Prostate gland (tissue), 2 donors: Measurements from ENCODE around the gene ZC3H10. TPM values are rescaled to one million over a fixed set of nuclear protein-coding genes. Genes with fewer than 3 reads are reported as not detected.
A peak's percentile ranks its signal among the peaks of the same experiment; 100 is the strongest.

Experiments
- DNase-seq: peaks from one replicate; pipeline ENCODE4 v3.0.0-alpha.2; 2019; ENCODE audit warnings: low spot score
- H3K27ac ChIP-seq, 2 donors: fragments of 200-600 bp; sonication (generic); 2 replicates each; pipeline ENCODE4 v1.5.1; 2017 to 2019
- H3K27me3 ChIP-seq: fragments of 200-600 bp; sonication (generic); replicated peaks from 2 replicates; pipeline ENCODE4 v1.5.1; 2019; ENCODE audit not compliant: insufficient read depth
- H3K36me3 ChIP-seq, 2 donors: fragments of 200-600 bp; sonication (generic); 1 replicate in 1 of 2; 2 replicates in 1 of 2; pipeline versions ENCODE4 v1.5.1 to v1.8.1; 2017 to 2019
- H3K4me1 ChIP-seq: fragments of 200-600 bp; sonication (generic); replicated peaks from 2 replicates; pipeline ENCODE4 v1.5.1; 2019
- H3K4me3 ChIP-seq, 2 donors: fragments of 200-600 bp; sonication (generic); 2 replicates each; pipeline ENCODE4 v1.5.1; 2017 to 2019
- H3K9me3 ChIP-seq: fragments of 200-600 bp; sonication (generic); 2 replicates; pipeline ENCODE4 v1.5.1; 2017
- POLR2A ChIP-seq: fragments of 450-650 bp; IDR thresholded peaks from one replicate; pipeline ENCODE4 v1.6.1; 2016; ENCODE audit warnings: antibody characterized with exemption, mild to moderate bottlenecking
- POLR2AphosphoS5 ChIP-seq: sonication (generic); formaldehyde crosslinking; IDR thresholded peaks from one replicate; pipeline ENCODE4 v1.6.1; 2017; ENCODE audit warnings: antibody characterized with exemption
- WGBS: methylation state at CpG from one replicate; pipeline ENCODE4 v1.1.5; 2018; 5-methylcytosine and 5-hydroxymethylcytosine counted together
- intact Hi-C: fragments of 100-400 bp; cut with DNase I; formaldehyde crosslinking; loops from one replicate; pipeline ENCODE4 v1.14.2; 2022
- total RNA-seq, 2 donors: library from RNA; depleted of rRNA; stranded (reverse); fragments of >200 nt; gene quantifications; one replicate each; pipeline ENCODE4 v1.1.0, GENCODE V29; 2016
- TF ChIP-seq, protein P1 (sequence below), 4 experiments: fragments of 200-600 bp in 2 of 4; fragments of 450-650 bp in 2 of 4; sonication (generic) in 2 of 4; IDR thresholded peaks; 1 replicate in 3 of 4; 2 replicates in 1 of 4; pipeline ENCODE4 v1.5.1; 2016 to 2019; ENCODE audit warnings: antibody characterized with exemption in 4 of 4, mild to moderate bottlenecking in 2 of 4, moderate library complexity in 2 of 4

ZC3H10 gene
- total RNA-seq, 2 donors from 2014 or later: 4.6 to 9.1 TPM

DNA sequence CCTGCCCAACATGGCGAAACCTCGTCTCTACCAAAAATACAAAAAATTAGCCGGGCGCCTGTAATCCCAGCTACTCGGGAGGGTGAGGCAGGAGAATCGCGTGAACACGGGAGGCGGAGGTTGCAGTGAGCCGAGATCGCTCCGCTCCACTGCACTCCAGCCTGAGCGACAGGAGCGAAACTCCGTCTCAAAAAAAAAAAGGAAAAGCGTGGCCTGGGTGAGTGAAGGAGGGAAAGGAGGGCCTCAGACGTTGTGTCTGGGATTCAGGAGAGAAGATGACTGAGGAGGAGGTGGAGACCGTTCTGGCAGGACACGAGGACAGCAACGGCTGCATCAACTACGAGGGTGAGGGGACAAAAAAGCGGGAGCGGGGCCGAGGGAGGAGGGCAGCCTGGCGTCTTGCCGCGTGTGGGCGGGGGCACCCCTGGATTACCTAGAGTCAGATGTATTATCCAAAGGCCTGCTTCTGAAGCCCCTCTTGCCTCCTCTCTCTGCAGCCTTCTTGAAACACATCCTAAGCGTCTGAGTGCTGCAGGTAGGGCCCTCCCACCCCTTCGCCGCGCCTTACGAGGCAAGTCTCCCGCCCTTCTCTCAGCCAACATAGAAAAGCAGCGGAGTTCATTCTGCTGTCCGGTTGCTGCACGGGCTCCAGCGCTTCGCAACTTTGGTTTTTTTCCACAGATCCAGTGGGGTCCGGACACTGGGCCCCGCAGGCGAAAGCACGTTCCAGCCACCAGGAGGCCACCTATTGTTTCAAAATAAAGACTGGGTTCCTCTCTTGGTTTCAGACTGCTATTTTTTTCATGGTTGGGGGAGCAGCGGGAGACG lies 39.3 kb downstream of the ZC3H10 start:
- Histone ChIP-seq H3K4me3 (peak overlapping the region; percentile 58 to 71), H3K9me3 (no peaks in the 10 kb centered on the region), H3K4me1 (peaks cover 12% of the 10 kb centered on the region), H3K27me3 (no peaks in the 10 kb centered on the region), H3K27ac (peak overlapping the region; percentile 97 to 98), H3K36me3 (peaks cover 2 to 12% of the 10 kb centered on the region in 2 donors)
- intact Hi-C loops: loop anchor here (2.0 to 5.0 kb wide), 2 partner anchors 31 to 40 kb away; partner anchors contain the start of genes RPL41 and ZC3H10
- peak; percentile 75 for DNase-seq
- TF ChIP-seq POLR2A (peak; percentile 59), POLR2AphosphoS5 (peak; percentile 47)
- TF ChIP-seq, protein P1, sequence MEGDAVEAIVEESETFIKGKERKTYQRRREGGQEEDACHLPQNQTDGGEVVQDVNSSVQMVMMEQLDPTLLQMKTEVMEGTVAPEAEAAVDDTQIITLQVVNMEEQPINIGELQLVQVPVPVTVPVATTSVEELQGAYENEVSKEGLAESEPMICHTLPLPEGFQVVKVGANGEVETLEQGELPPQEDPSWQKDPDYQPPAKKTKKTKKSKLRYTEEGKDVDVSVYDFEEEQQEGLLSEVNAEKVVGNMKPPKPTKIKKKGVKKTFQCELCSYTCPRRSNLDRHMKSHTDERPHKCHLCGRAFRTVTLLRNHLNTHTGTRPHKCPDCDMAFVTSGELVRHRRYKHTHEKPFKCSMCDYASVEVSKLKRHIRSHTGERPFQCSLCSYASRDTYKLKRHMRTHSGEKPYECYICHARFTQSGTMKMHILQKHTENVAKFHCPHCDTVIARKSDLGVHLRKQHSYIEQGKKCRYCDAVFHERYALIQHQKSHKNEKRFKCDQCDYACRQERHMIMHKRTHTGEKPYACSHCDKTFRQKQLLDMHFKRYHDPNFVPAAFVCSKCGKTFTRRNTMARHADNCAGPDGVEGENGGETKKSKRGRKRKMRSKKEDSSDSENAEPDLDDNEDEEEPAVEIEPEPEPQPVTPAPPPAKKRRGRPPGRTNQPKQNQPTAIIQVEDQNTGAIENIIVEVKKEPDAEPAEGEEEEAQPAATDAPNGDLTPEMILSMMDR (IDR thresholded peaks at IDR 0.05): peak; percentile 45 to 79 (median 62)
- WGBS: 3% methylated on average over 45 of the region's 45 CpGs

DNA sequence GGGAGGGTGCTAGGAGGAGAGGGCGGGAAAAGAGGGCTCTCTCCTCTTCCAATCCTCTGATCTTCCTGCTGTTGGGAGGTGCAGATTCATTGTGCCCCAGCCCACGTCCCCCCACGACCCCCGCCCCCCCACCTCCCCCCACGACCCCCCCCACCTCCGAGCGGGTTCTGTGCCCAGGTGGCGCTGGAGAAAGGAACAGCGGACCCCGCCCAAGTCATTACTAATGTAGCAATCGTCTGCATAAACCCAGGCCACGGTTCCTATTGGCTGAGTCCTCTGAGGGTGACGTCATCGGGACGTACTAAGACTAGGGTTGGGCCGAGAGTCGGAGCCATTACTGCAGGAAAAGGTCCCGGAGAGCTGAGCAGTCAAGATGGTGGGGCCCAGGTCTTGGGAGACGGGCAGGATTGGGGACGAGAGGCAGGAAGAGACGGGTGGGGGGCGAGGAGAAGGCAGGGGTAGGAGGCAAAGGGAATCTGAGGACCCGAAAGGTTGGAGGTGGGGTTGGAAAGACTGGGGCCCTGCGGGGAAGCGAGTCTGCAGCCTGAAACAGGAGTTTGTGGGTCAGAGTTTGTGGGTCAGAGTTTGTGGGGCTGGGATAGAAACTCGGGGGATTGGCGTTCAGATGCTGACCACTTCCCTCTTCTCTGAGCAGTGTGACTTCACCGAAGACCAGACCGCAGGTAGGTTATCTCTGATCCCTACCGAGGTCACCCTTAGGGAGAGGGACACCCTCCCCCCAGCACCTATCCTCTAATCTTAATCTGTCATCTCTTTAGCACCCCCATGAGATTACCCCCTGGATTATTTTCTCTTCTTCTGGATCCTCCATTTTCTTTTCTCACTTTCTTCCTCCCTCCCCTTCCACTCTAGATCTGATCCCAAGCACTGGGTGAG lies 40.2 kb downstream of the ZC3H10 start, which contains the start of gene MYL6:
TSS of gene MYL6 (plus strand) at position 331 of the 897 bp plus-strand sequence. CDS start at position 374, 43 bp downstream.
- Histone ChIP-seq H3K4me3 (peak within 1 kb of the TSS; percentile 58 to 71), H3K27me3 (no peaks in the 10 kb centered on the region), H3K4me1 (peaks cover 12% of the 10 kb centered on the region), H3K27ac (peak within 1 kb of the TSS; percentile 97 to 98), H3K9me3 (no peaks in the 10 kb centered on the region), H3K36me3 (peaks cover 5 to 12% of the 10 kb centered on the region in 2 donors)
- WGBS: under 1% methylated on average over 21 of the region's 30 CpGs
- intact Hi-C loops: loop anchor here (2.0 to 5.0 kb wide), 2 partner anchors 31 to 41 kb away; partner anchors contain the start of genes RPL41 and ZC3H10
- DNase-seq: peak; percentile 99
- peak; percentile 100 for TF ChIP-seq POLR2A
- peak; percentile 100 for TF ChIP-seq POLR2AphosphoS5
- TF ChIP-seq, protein P1 (IDR thresholded peaks at IDR 0.05): peak in 1 of 4 experiments; percentile 18

- intact Hi-C loops: loop anchor here (2.0 to 5.0 kb wide), 2 partner anchors 32 to 42 kb away; partner anchors contain the start of genes RPL41 and ZC3H10
- peak overlapping the region; percentile 97 to 98 for H3K27ac ChIP-seq
- H3K9me3 ChIP-seq: no peaks in the 10 kb centered on the region
- H3K36me3 ChIP-seq: peaks cover 5 to 12% of the 10 kb centered on the region in 2 donors
- DNase-seq: peak; percentile 88
- 0% methylated on average over 6 of the region's 6 CpGs for WGBS
- peak overlapping the region; percentile 58 to 71 for H3K4me3 ChIP-seq
- H3K4me1 ChIP-seq: peaks cover 12% of the 10 kb centered on the region
- H3K27me3 ChIP-seq: no peaks in the 10 kb centered on the region
- TF ChIP-seq POLR2AphosphoS5: peak; percentile 94
- TF ChIP-seq, protein P1 (IDR thresholded peaks at IDR 0.05): peak in 1 of 4 experiments; percentile 19
- peak; percentile 78 for TF ChIP-seq POLR2A
Measured at GRCh38 chr12:56158926-56159461, 40.9 kb downstream of the ZC3H10 start.

- no peaks in the 10 kb centered on the region for H3K27me3 ChIP-seq
Measured at GRCh38 chr12:56159482-56160192, 41.6 kb downstream of the ZC3H10 start.

More at GRCh38 chr12:56159482-56160192, 41.6 kb downstream of the ZC3H10 start:
- intact Hi-C loops: loop anchor here (2.0 to 5.0 kb wide), 2 partner anchors 33 to 42 kb away; partner anchors contain the start of genes RPL41 and ZC3H10
- Histone ChIP-seq H3K36me3 (peaks cover 5 to 12% of the 10 kb centered on the region in 2 donors), H3K9me3 (no peaks in the 10 kb centered on the region), H3K4me3 (peak overlapping the region; percentile 58 to 71), H3K4me1 (peaks cover 12% of the 10 kb centered on the region), H3K27ac (peak overlapping the region; percentile 97 to 98)
- no peak for TF ChIP-seq POLR2A
- TF ChIP-seq POLR2AphosphoS5: no peak
- TF ChIP-seq, protein P1 (IDR thresholded peaks at IDR 0.05): no peak
- 11% methylated on average over 8 of the region's 8 CpGs for WGBS
- DNase-seq: no peak
